ENCODE measurements around the gene L2HGDH.
"Not testable (repeated sequence)": the region's sequence is repeated elsewhere in the genome, so short reads cannot be mapped to it uniquely, and the experiment has no call there.

Gene L2HGDH

GRCh38 chr14:50311972-50312733 is at the start of gene L2HGDH, which contains the start of gene DMAC2L:
Gene L2HGDH (minus strand): TSS chr14:50312229. CDS start chr14:50312150, 79 bp downstream.
Gene DMAC2L (plus strand): TSS chr14:50312324. CDS start chr14:50321488, 9,164 bp downstream.
- DNase-seq = peak; percentile 94

GRCh38 chr14:50360851-50361250 is 48.8 kb upstream of the L2HGDH start:
- no peak for DNase-seq

- DNase-seq = no peak
These were observed 48.1 kb upstream of the L2HGDH start for GRCh38 chr14:50360093-50360492.

GRCh38 chr14:50359631-50360030 is 47.6 kb upstream of the L2HGDH start:
- no peak for DNase-seq

- DNase-seq = no peak
These were observed 45.8 kb upstream of the L2HGDH start for GRCh38 chr14:50357753-50358395.

- no peak for DNase-seq
These were observed 45.1 kb upstream of the L2HGDH start for GRCh38 chr14:50357124-50357523.

- not testable (repeated sequence) for DNase-seq
These were observed 44.3 kb upstream of the L2HGDH start for GRCh38 chr14:50356283-50356682.

GRCh38 chr14:50355692-50356091 is 43.7 kb upstream of the L2HGDH start:
- no peak for DNase-seq

- no peak for DNase-seq
These were observed 42.5 kb upstream of the L2HGDH start for GRCh38 chr14:50354527-50354926.

GRCh38 chr14:50353126-50353525 is 41.1 kb upstream of the L2HGDH start:
- DNase-seq = no peak

GRCh38 chr14:50352584-50352983 is 40.6 kb upstream of the L2HGDH start:
- no peak for DNase-seq

GRCh38 chr14:50350975-50351374 is 38.9 kb upstream of the L2HGDH start:
- peak; percentile 28 for DNase-seq

- DNase-seq = no peak
These were observed 36.9 kb upstream of the L2HGDH start for GRCh38 chr14:50348933-50349332.

- peak; percentile 75 for DNase-seq
These were observed 35.5 kb upstream of the L2HGDH start for GRCh38 chr14:50347521-50347920.

GRCh38 chr14:50345846-50346422 is 33.9 kb upstream of the L2HGDH start:
- DNase-seq = no peak

GRCh38 chr14:50344876-50345563 is 33.0 kb upstream of the L2HGDH start:
- no peak for DNase-seq

GRCh38 chr14:50344116-50344775 is 32.2 kb upstream of the L2HGDH start:
- DNase-seq = peak; percentile 62

- no peak for DNase-seq
These were observed 31.4 kb upstream of the L2HGDH start for GRCh38 chr14:50343434-50343833.

- peak; percentile 57 for DNase-seq
These were observed 30.4 kb upstream of the L2HGDH start for GRCh38 chr14:50342221-50343078.

GRCh38 chr14:50340963-50341362 is 28.9 kb upstream of the L2HGDH start:
- no peak for DNase-seq

GRCh38 chr14:50340045-50340444 is 28.0 kb upstream of the L2HGDH start:
- no peak for DNase-seq
